ENCODE measurements around the gene PLAGL2. TPM values are rescaled to one million over a fixed set of nuclear protein-coding genes. Genes with fewer than 3 reads are reported as not detected.

Gene PLAGL2
- total and polyA plus RNA-seq, 9 of the 15 experiments (the other 6 are each of a cell fraction or from before 2014, with no cell fraction given), result 3.1 to 24.3 (median 6.4) TPM

- TF ChIP-seq ZNF57 (CRISPR knock-in tag; IDR thresholded peaks at IDR 0.05), result no peak
Observed at GRCh38 chr20:32229251-32229747, 21.8 kb upstream of the PLAGL2 start (continued).

GRCh38 chr20:32227744-32228688, 20.5 kb upstream of the PLAGL2 start:
- Histone ChIP-seq H3K4me2 (ENCODE audit: insufficient read depth, low read length) (no peak overlapping the region), H4K20me1 (replicated peaks; ENCODE audit: control insufficient read depth, insufficient read depth, low read length) (no peaks in the 10 kb centered on the region), H3K27me3 (ENCODE audit: control insufficient read depth in 2 of 2, insufficient read depth in 2 of 2, low read length in 2 of 2) (no peaks in the 10 kb centered on the region), H3K4me3 (no peak overlapping the region), H3K9ac (ENCODE audit: insufficient read depth in 1 of 2, low read depth in 2 of 2, low read length in 2 of 2) (no peak overlapping the region), H3K9me1 (ENCODE audit: control insufficient read depth, insufficient read depth, low read length) (peaks cover 3% of the 10 kb centered on the region), H3K9me3 (replicated peaks; ENCODE audit: control insufficient read depth, insufficient read depth, low read depth, low read length) (no peaks in the 10 kb centered on the region), H3K36me3 (ENCODE audit: control insufficient read depth, insufficient read depth, low read length) (peaks cover 85% of the 10 kb centered on the region), H3K27ac (ENCODE audit: extremely low read depth, low read depth, low read length) (no peak overlapping the region), H3K4me1 (replicated peaks in 1 of 2; ENCODE audit: control insufficient read depth in 2 of 2, insufficient read depth in 2 of 2, low read length in 2 of 2) (no peaks in the 10 kb centered on the region), H3K79me2 (ENCODE audit: control insufficient read depth, insufficient read depth, low read length) (no peaks in the 10 kb centered on the region), H2AFZ (ENCODE audit: low read depth, low read length) (no peak overlapping the region)
- intact Hi-C loops (cut with micrococcal nuclease) (no loop called here), in situ Hi-C loops (cut with MboI) (no loop called here)
- TF ChIP-seq BRF1 (IDR thresholded peaks at IDR 0.05; ENCODE audit: borderline replicate concordance, extremely low read depth, insufficient read length) (no peak), SLC30A9 (CRISPR knock-in tag; IDR thresholded peaks at IDR 0.05) (no peak), MED1 (CRISPR knock-in tag; IDR thresholded peaks at IDR 0.05; ENCODE audit: borderline replicate concordance) (no peak), ETV6 (IDR thresholded peaks at IDR 0.05; ENCODE audit: borderline replicate concordance in 1 of 2, low read depth in 2 of 2, low read length in 1 of 2) (no peak), ETV6 (CRISPR knock-in tag; IDR thresholded peaks at IDR 0.05; ENCODE audit: borderline replicate concordance) (no peak), STAT5A (IDR thresholded peaks at IDR 0.05; ENCODE audit: borderline replicate concordance, low read length) (no peak), STAG1 (CRISPR knock-in tag; IDR thresholded peaks at IDR 0.05; ENCODE audit: borderline replicate concordance) (no peak), SIX5 (IDR thresholded peaks at IDR 0.05; ENCODE audit: borderline replicate concordance in 1 of 2, insufficient read depth in 1 of 2, low read depth in 1 of 2, low read length in 2 of 2) (no peak), RBBP5 (IDR thresholded peaks at IDR 0.05; ENCODE audit: borderline replicate concordance, insufficient read depth, low read length, poor library complexity, severe bottlenecking) (no peak), RFX5 (IDR thresholded peaks at IDR 0.05; ENCODE audit: low read depth, low read length) (no peak), MCM3 (IDR thresholded peaks at IDR 0.05) (no peak), ZNF224 (CRISPR knock-in tag; IDR thresholded peaks at IDR 0.05) (no peak), FOXP1 (CRISPR knock-in tag; IDR thresholded peaks at IDR 0.05) (no peak), ZKSCAN3 (CRISPR knock-in tag; IDR thresholded peaks at IDR 0.05) (no peak)
- TF ChIP-seq, protein P1, sequence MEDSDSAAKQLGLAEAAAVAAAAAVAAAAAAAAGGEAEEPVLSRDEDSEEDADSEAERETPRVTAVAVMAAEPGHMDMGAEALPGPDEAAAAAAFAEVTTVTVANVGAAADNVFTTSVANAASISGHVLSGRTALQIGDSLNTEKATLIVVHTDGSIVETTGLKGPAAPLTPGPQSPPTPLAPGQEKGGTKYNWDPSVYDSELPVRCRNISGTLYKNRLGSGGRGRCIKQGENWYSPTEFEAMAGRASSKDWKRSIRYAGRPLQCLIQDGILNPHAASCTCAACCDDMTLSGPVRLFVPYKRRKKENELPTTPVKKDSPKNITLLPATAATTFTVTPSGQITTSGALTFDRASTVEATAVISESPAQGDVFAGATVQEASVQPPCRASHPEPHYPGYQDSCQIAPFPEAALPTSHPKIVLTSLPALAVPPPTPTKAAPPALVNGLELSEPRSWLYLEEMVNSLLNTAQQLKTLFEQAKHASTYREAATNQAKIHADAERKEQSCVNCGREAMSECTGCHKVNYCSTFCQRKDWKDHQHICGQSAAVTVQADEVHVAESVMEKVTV (CRISPR knock-in tag; IDR thresholded peaks at IDR 0.05), result no peak
- TF ChIP-seq, protein P2, sequence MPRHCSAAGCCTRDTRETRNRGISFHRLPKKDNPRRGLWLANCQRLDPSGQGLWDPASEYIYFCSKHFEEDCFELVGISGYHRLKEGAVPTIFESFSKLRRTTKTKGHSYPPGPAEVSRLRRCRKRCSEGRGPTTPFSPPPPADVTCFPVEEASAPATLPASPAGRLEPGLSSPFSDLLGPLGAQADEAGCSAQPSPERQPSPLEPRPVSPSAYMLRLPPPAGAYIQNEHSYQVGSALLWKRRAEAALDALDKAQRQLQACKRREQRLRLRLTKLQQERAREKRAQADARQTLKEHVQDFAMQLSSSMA (CRISPR knock-in tag; IDR thresholded peaks at IDR 0.05), result no peak
- CTCF ChIA-PET (ENCODE audit: low intra/inter-chr PET ratio), result no interaction called here
- 89% methylated on average over 22 of the region's 22 CpGs for WGBS (ENCODE audit: insufficient coverage, low coverage, missing lambda C conversion rate)
- FAIRE-seq (no peak), DNase-seq (ENCODE audit: extremely low read depth in 1 of 4, low spot score in 3 of 4) (no peak), ATAC-seq (no peak)
- no TSS peak for BruUV-seq (replicated peaks)
- POLR2A ChIA-PET, result interaction anchor here (0.9 kb wide), 1 partner anchor 8 kb away, joined by 3 read pairs; no protein-coding TSS in a partner anchor
